SJSA1 (cell line): ENCODE results near the gene EPN1. TPM values are rescaled to one million over a fixed set of nuclear protein-coding genes. Genes with fewer than 3 reads are reported as not detected.
A peak's percentile ranks its signal among the peaks of the same experiment; 100 is the strongest.

Experiments used
- DNase-seq, 2 experiments: peaks; one replicate each; pipeline ENCODE4 v3.0.0-alpha.2; 2015 to 2020; ENCODE audit warnings: low spot score in 2 of 2, low read depth in 1 of 2
- H3K27ac ChIP-seq: fragments of 250-450 bp; sonication (Bioruptor Pico); 2 replicates; pipeline ENCODE4 v1.5.1; 2020; ENCODE audit warnings: mild to moderate bottlenecking, moderate library complexity
- H3K27me3 ChIP-seq: fragments of 250-450 bp; sonication (Bioruptor Pico); replicated peaks from 2 replicates; pipeline ENCODE4 v1.5.1; 2020; ENCODE audit warnings: mild to moderate bottlenecking, moderate library complexity
- H3K36me3 ChIP-seq: fragments of 250-450 bp; sonication (Bioruptor Pico); 2 replicates; pipeline ENCODE4 v1.5.1; 2020; ENCODE audit warnings: mild to moderate bottlenecking
- H3K4me1 ChIP-seq: fragments of 250-450 bp; sonication (Bioruptor Pico); replicated peaks from 2 replicates; pipeline ENCODE4 v1.6.1; 2021; ENCODE audit warnings: mild to moderate bottlenecking
- H3K4me3 ChIP-seq: fragments of 250-450 bp; sonication (Bioruptor Pico); 2 replicates; pipeline ENCODE4 v1.5.1; 2020; ENCODE audit warnings: mild to moderate bottlenecking
- H3K9me3 ChIP-seq: fragments of 250-450 bp; sonication (Bioruptor Pico); replicated peaks from 2 replicates; pipeline ENCODE4 v1.5.1; 2020; ENCODE audit warnings: mild to moderate bottlenecking
- total RNA-seq: library from RNA; depleted of rRNA; stranded (reverse); fragments of >200 nt; shearing (Covaris generic); gene quantifications from 2 replicates; pipeline ENCODE4 v1.2.3, GENCODE V29; 2014

EPN1 gene
- total RNA-seq, 1 experiment from 2014 or later = 67.7 TPM

- no peak overlapping the region for H3K27ac ChIP-seq
- H3K36me3 ChIP-seq = peaks cover 23% of the 10 kb centered on the region
- no peaks in the 10 kb centered on the region for H3K27me3 ChIP-seq
- H3K4me3 ChIP-seq = no peak overlapping the region
- peaks cover 16% of the 10 kb centered on the region; the same call in 1 of the 2 replicates for H3K4me1 ChIP-seq
- H3K9me3 ChIP-seq = no peaks in the 10 kb centered on the region
- peak in 1 of 2 experiments; percentile 41 for DNase-seq
These were observed 24.3 kb upstream of the EPN1 start for GRCh38 chr19:55650602-55651230.

- H3K27me3 ChIP-seq = no peaks in the 10 kb centered on the region
- no peak overlapping the region for H3K27ac ChIP-seq
- peak in 1 of 2 experiments; percentile 43 for DNase-seq
- H3K4me1 ChIP-seq = peaks cover 18% of the 10 kb centered on the region; the same call in 1 of the 2 replicates
- no peak overlapping the region for H3K4me3 ChIP-seq
- peaks cover 26% of the 10 kb centered on the region for H3K36me3 ChIP-seq
- no peaks in the 10 kb centered on the region for H3K9me3 ChIP-seq
These were observed 23.8 kb upstream of the EPN1 start for GRCh38 chr19:55651236-55651635.

GRCh38 chr19:55652311-55653128 lies 22.5 kb upstream of the EPN1 start:
- Histone ChIP-seq H3K27me3 (no peaks in the 10 kb centered on the region), H3K4me3 (no peak overlapping the region), H3K36me3 (peaks cover 21% of the 10 kb centered on the region), H3K4me1 (peaks cover 25% of the 10 kb centered on the region; the same call in 1 of the 2 replicates), H3K9me3 (no peaks in the 10 kb centered on the region), H3K27ac (no peak overlapping the region)
- no peak for DNase-seq

GRCh38 chr19:55653651-55654322 lies 21.2 kb upstream of the EPN1 start:
- Histone ChIP-seq H3K9me3 (no peaks in the 10 kb centered on the region), H3K4me3 (peak overlapping the region; percentile 89), H3K27me3 (no peaks in the 10 kb centered on the region), H3K4me1 (peaks cover 14% of the 10 kb centered on the region; the same call in 1 of the 2 replicates), H3K27ac (peak overlapping the region; percentile 92), H3K36me3 (peaks cover 23% of the 10 kb centered on the region)
- peak; percentile 99 for DNase-seq

- Histone ChIP-seq H3K27me3 (no peaks in the 10 kb centered on the region), H3K9me3 (no peaks in the 10 kb centered on the region), H3K4me3 (peak overlapping the region; percentile 89), H3K27ac (peak overlapping the region; percentile 92), H3K4me1 (peaks cover 14% of the 10 kb centered on the region; the same call in 1 of the 2 replicates), H3K36me3 (peaks cover 29% of the 10 kb centered on the region)
- peak; percentile 99 for DNase-seq
These were observed 20.6 kb upstream of the EPN1 start for GRCh38 chr19:55654323-55654867.

- Histone ChIP-seq H3K36me3 (peaks cover 34% of the 10 kb centered on the region), H3K9me3 (no peaks in the 10 kb centered on the region), H3K27me3 (no peaks in the 10 kb centered on the region), H3K4me3 (peak within 1 kb of the TSS; percentile 89), H3K27ac (peak within 1 kb of the TSS; percentile 92), H3K4me1 (peaks cover 14% of the 10 kb centered on the region; the same call in 1 of the 2 replicates)
- DNase-seq = peak; percentile 87 to 97
These were observed 20.0 kb upstream of the EPN1 start, which contains the start of gene U2AF2 for GRCh38 chr19:55654868-55655647. TSS of gene U2AF2 (plus strand) at chr19:55655035. CDS start at chr19:55655105, 70 bp downstream.

- Histone ChIP-seq H3K27ac (peak overlapping the region; percentile 92), H3K36me3 (peaks cover 39% of the 10 kb centered on the region), H3K27me3 (no peaks in the 10 kb centered on the region), H3K4me1 (peaks cover 14% of the 10 kb centered on the region; the same call in 1 of the 2 replicates), H3K9me3 (no peaks in the 10 kb centered on the region), H3K4me3 (peak overlapping the region; percentile 89)
- no peak for DNase-seq
These were observed 19.4 kb upstream of the EPN1 start for GRCh38 chr19:55655648-55656040.

- no peaks in the 10 kb centered on the region for H3K9me3 ChIP-seq
- no peak for DNase-seq
- peaks cover 14% of the 10 kb centered on the region; the same call in 1 of the 2 replicates for H3K4me1 ChIP-seq
- no peaks in the 10 kb centered on the region for H3K27me3 ChIP-seq
- peak overlapping the region; percentile 89; the same call in 1 of the 2 replicates for H3K4me3 ChIP-seq
- no peak overlapping the region for H3K27ac ChIP-seq
- peaks cover 49% of the 10 kb centered on the region for H3K36me3 ChIP-seq
These were observed 18.5 kb upstream of the EPN1 start for GRCh38 chr19:55656552-55656951.

GRCh38 chr19:55656988-55657747 lies 17.9 kb upstream of the EPN1 start:
- Histone ChIP-seq H3K4me1 (peaks cover 14% of the 10 kb centered on the region; the same call in 1 of the 2 replicates), H3K4me3 (no peak overlapping the region), H3K9me3 (no peaks in the 10 kb centered on the region), H3K27ac (no peak overlapping the region), H3K36me3 (peaks cover 54% of the 10 kb centered on the region), H3K27me3 (no peaks in the 10 kb centered on the region)
- no peak for DNase-seq

- no peak overlapping the region for H3K27ac ChIP-seq
- no peaks in the 10 kb centered on the region for H3K27me3 ChIP-seq
- H3K9me3 ChIP-seq = no peaks in the 10 kb centered on the region
- DNase-seq = no peak
- H3K4me1 ChIP-seq = peaks cover 10% of the 10 kb centered on the region; the same call in 1 of the 2 replicates
- peaks cover 70% of the 10 kb centered on the region for H3K36me3 ChIP-seq
- no peak overlapping the region for H3K4me3 ChIP-seq
These were observed 16.1 kb upstream of the EPN1 start for GRCh38 chr19:55658846-55659459.

GRCh38 chr19:55659822-55660221 lies 15.2 kb upstream of the EPN1 start:
- H3K4me3 ChIP-seq = no peak overlapping the region
- no peaks in the 10 kb centered on the region for H3K9me3 ChIP-seq
- H3K27me3 ChIP-seq = no peaks in the 10 kb centered on the region
- H3K27ac ChIP-seq = no peak overlapping the region
- no peak for DNase-seq
- H3K4me1 ChIP-seq = peaks cover 10% of the 10 kb centered on the region; the same call in 1 of the 2 replicates
- peaks cover 79% of the 10 kb centered on the region for H3K36me3 ChIP-seq

GRCh38 chr19:55660404-55660803 lies 14.6 kb upstream of the EPN1 start:
- H3K36me3 ChIP-seq = peaks cover 75% of the 10 kb centered on the region
- peaks cover 10% of the 10 kb centered on the region; the same call in 1 of the 2 replicates for H3K4me1 ChIP-seq
- no peak overlapping the region for H3K27ac ChIP-seq
- no peak for DNase-seq
- no peaks in the 10 kb centered on the region for H3K9me3 ChIP-seq
- no peak overlapping the region for H3K4me3 ChIP-seq
- no peaks in the 10 kb centered on the region for H3K27me3 ChIP-seq
